B cell (primary cell): ENCODE data around the gene TMEM106C. TPM values are rescaled to one million over a fixed set of nuclear protein-coding genes. Genes with fewer than 3 reads are reported as not detected.

Source experiments
- ATAC-seq: fragments of 200-7000 bp; cut with Tn5 transposase; one replicate; pipeline ENCODE4 v1.10.0; 2021; ENCODE audit warnings: low read depth, mild to moderate bottlenecking, moderate number of reproducible peaks, moderate library complexity
- CTCF ChIA-PET: fragments of 350-600 bp; sonication (Branson Sonifier 250); formaldehyde crosslinking; loops from one replicate; lab custom pipeline; 2021; ENCODE audit warnings: antibody characterized with exemption, inconsistent platforms; lab: Charles Lee
- POLR2A ChIA-PET: fragments of 350-600 bp; sonication (Branson Sonifier 250); formaldehyde crosslinking; loops from one replicate; lab custom pipeline; 2021; ENCODE audit warnings: antibody characterized with exemption; lab: Charles Lee
- DNase-seq: peaks from one replicate; pipeline ENCODE4 v3.0.0; 2013
- H2AFZ ChIP-seq: 2 replicates; pipeline ENCODE4 v1.6.1; 2012; ENCODE audit warnings: mild to moderate bottlenecking, low read depth, low read length; ENCODE audit not compliant: insufficient read depth, poor library complexity, severe bottlenecking
- H3K27ac ChIP-seq, 2 donors: 1 replicate in 1 of 2; 2 replicates in 1 of 2; pipeline ENCODE4 v1.5.1; 2012 to 2013; ENCODE audit warnings: low read length in 2 of 2, mild to moderate bottlenecking in 2 of 2, moderate library complexity in 1 of 2
- H3K27me3 ChIP-seq, 4 experiments: fragments of 200-600 bp in 1 of 4; sonication (generic) in 1 of 4; replicated peaks in 1 of 4; 1 replicate in 2 of 4; 2 replicates in 2 of 4; pipeline versions ENCODE4 v1.6.1 to v1.7.0; 2013 to 2016; ENCODE audit warnings: low read length in 3 of 4, mild to moderate bottlenecking in 2 of 4, mixed read lengths in 1 of 4, moderate library complexity in 1 of 4; ENCODE audit not compliant: insufficient read depth in 4 of 4, control insufficient read depth in 3 of 4; ENCODE audit errors: control extremely low read depth in 1 of 4
- H3K36me3 ChIP-seq, 2 experiments: replicated peaks in 1 of 2; 1 replicate in 1 of 2; 2 replicates in 1 of 2; pipeline versions ENCODE4 v1.6.1 to v1.7.1; 2013; ENCODE audit warnings: low read length in 1 of 2; ENCODE audit not compliant: insufficient read depth in 2 of 2, control insufficient read depth in 1 of 2; ENCODE audit errors: control extremely low read depth in 1 of 2, extremely low read depth in 1 of 2
- H3K4me1 ChIP-seq, 2 donors: fragments of 200-600 bp in 1 of 2; sonication (generic) in 1 of 2; 1 replicate in 1 of 2; 2 replicates in 1 of 2; pipeline versions ENCODE4 v1.5.1 to v1.6.1; 2013 to 2017; ENCODE audit warnings: low read length in 2 of 2; ENCODE audit not compliant: control insufficient read depth in 2 of 2, insufficient read depth in 2 of 2
- H3K4me2 ChIP-seq: replicated peaks from 2 replicates; pipeline ENCODE3; 2012; ENCODE audit warnings: mild to moderate bottlenecking, low read depth, low read length; ENCODE audit not compliant: poor library complexity, severe bottlenecking
- H3K4me3 ChIP-seq, 5 experiments: fragments of 200-600 bp in 1 of 5; sonication (generic) in 1 of 5; 1 replicate in 3 of 5; 2 replicates in 2 of 5; pipeline versions ENCODE4 v1.5.1 to v1.7.0; 2011 to 2016; ENCODE audit warnings: low read length in 4 of 5, mild to moderate bottlenecking in 4 of 5, low read depth in 2 of 5, control low read depth in 1 of 5, moderate library complexity in 1 of 5; ENCODE audit not compliant: insufficient read depth in 1 of 5; ENCODE audit errors: control extremely low read depth in 1 of 5, extremely low read depth in 1 of 5
- H3K79me2 ChIP-seq: fragments of 200-600 bp; sonication (generic); one replicate; pipeline ENCODE4 v1.6.0; 2016; ENCODE audit warnings: low read length; ENCODE audit not compliant: control insufficient read depth, insufficient read depth
- H3K9ac ChIP-seq: fragments of 200-600 bp; sonication (generic); 2 replicates; pipeline ENCODE4 v1.6.1; 2017; ENCODE audit warnings: mild to moderate bottlenecking, low read length, moderate library complexity
- H3K9me3 ChIP-seq, 3 donors: one replicate each; pipeline versions ENCODE4 v1.6.1 to v1.7.1; 2013; ENCODE audit warnings: low read length in 2 of 3; ENCODE audit not compliant: control insufficient read depth in 2 of 3, insufficient read depth in 1 of 3; ENCODE audit errors: control extremely low read depth in 1 of 3
- H4K20me1 ChIP-seq: 2 replicates; pipeline ENCODE4 v1.6.0; 2012; ENCODE audit warnings: mild to moderate bottlenecking, low read length; ENCODE audit not compliant: insufficient read depth, control insufficient read depth, poor library complexity, severe bottlenecking
- H3K27ac Mint-ChIP-seq: one replicate; pipeline ENCODE4 v1.8.0; 2021; ENCODE audit warnings: mixed read lengths
- H3K27me3 Mint-ChIP-seq: one replicate; pipeline ENCODE4 v1.8.0; 2021; ENCODE audit warnings: mixed read lengths
- H3K4me1 Mint-ChIP-seq: one replicate; pipeline ENCODE4 v1.8.0; 2021; ENCODE audit warnings: mixed read lengths
- H3K4me3 Mint-ChIP-seq: one replicate; pipeline ENCODE4 v1.8.0; 2021; ENCODE audit warnings: mixed read lengths
- H3K9me3 Mint-ChIP-seq: one replicate; pipeline ENCODE4 v1.8.0; 2022; ENCODE audit warnings: mixed read lengths; ENCODE audit not compliant: insufficient read depth
- CTCF ChIP-seq: fragments of 200-600 bp; IDR thresholded peaks from one replicate; pipeline ENCODE4 v1.8.0; 2022; ENCODE audit warnings: antibody characterized with exemption, mild to moderate bottlenecking
- EZH2 ChIP-seq: IDR thresholded peaks from 2 replicates; pipeline ENCODE4 v1.6.1; 2012; ENCODE audit warnings: borderline replicate concordance, low read depth, mild to moderate bottlenecking, moderate library complexity, low read length; ENCODE audit not compliant: insufficient read depth, poor library complexity, severe bottlenecking
- WGBS: methylation state at CpG from one replicate; pipeline ENCODE4 v1.1.5; 2013; ENCODE audit warnings: missing lambda C conversion rate; ENCODE audit not compliant: insufficient coverage; 5-methylcytosine and 5-hydroxymethylcytosine counted together
- intact Hi-C: fragments of 100-400 bp; cut with micrococcal nuclease; formaldehyde crosslinking; loops from one replicate; pipeline ENCODE4 v1.10.0; 2022
- polyA plus RNA-seq: library from polyadenylated mRNA; depleted of rRNA; stranded (reverse); fragments of >200 nt; gene quantifications from 2 replicates; pipeline ENCODE4 v1.2.3, GENCODE V29; 2012
- total RNA-seq, 2 donors: library from RNA; stranded (reverse); fragments of 120-200 nt in 1 of 2; gene quantifications; 1 replicate in 1 of 2; 2 replicates in 1 of 2; pipeline versions ENCODE4 v1.2.3 to v1.2.4, GENCODE V29; 2013 to 2022

The TMEM106C gene
- total and polyA plus RNA-seq, 2 donors (not counting 1 experiment from before 2014, with no cell fraction given) = 37.5 to 44.2 TPM

- Histone ChIP-seq H3K9ac (no peak overlapping the region), H3K4me3 (no peak overlapping the region), H4K20me1 (no peaks in the 10 kb centered on the region), H3K79me2 (no peaks in the 10 kb centered on the region), H3K27me3 (peaks cover 0 to 12% (median 3%) of the 10 kb centered on the region in 4 experiments), H3K36me3 (no peaks in the 10 kb centered on the region), H3K27ac (no peak overlapping the region), H3K4me2 (no peak overlapping the region), H2AFZ (no peak overlapping the region), H3K4me1 (no peaks in the 10 kb centered on the region), H3K9me3 (no peaks in the 10 kb centered on the region)
- H3K27me3 Mint-ChIP-seq = peaks cover 46% of the 10 kb centered on the region
- WGBS = 96% methylated on average over 4 of the region's 5 CpGs
- ATAC-seq = no peak
- H3K27ac Mint-ChIP-seq = no peak overlapping the region
- H3K9me3 Mint-ChIP-seq = no peaks in the 10 kb centered on the region
- TF ChIP-seq EZH2 (no peak), CTCF (no peak)
- H3K4me3 Mint-ChIP-seq = no peak overlapping the region
- CTCF ChIA-PET = no interaction called here
- POLR2A ChIA-PET = no interaction called here
- intact Hi-C loops = no loop called here
- DNase-seq = no peak
- no peaks in the 10 kb centered on the region for H3K4me1 Mint-ChIP-seq
Observed at GRCh38 chr12:48017496-48017895, 54.1 kb downstream of the TMEM106C start.

DNA sequence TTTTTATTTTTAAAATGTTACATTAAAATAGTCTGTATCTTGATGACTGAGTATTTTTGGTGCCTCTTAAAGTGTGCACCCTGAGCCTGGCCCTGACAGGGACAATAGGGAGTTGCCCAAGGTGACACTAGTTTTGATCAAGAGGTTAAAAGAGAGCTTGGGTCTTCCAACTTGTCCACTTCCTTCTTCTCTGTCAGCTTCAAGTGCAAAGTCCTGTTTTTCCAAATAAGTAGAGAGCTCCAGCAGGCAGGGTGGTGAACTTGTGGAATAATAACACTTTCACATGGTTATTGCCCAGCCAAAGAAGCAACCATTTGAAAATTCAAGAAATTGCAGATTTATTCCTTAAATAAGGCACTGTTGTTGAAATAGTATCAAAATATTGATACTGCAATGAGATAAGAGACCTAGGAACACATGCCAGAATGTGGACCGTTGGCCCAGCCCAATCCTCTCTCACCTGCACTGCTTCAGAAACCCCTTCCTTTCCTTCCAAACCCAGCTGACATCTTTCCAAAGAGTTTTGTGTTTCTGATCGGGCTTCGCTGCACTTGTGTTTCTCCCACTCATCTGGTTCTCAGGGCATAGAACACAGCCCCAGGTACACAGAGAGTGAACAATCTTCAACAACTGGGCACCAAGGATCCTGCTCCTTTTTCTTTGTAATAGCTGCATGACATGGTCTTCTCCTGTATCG lies 54.7 kb downstream of the TMEM106C start:
- no peak for TF ChIP-seq EZH2
- TF ChIP-seq CTCF = no peak
- Histone ChIP-seq H4K20me1 (no peaks in the 10 kb centered on the region), H3K36me3 (no peaks in the 10 kb centered on the region), H2AFZ (no peak overlapping the region), H3K27ac (no peak overlapping the region), H3K4me1 (no peaks in the 10 kb centered on the region), H3K9me3 (no peaks in the 10 kb centered on the region), H3K9ac (no peak overlapping the region), H3K27me3 (peaks cover 0 to 12% (median 3%) of the 10 kb centered on the region in 4 experiments), H3K4me3 (no peak overlapping the region), H3K4me2 (no peak overlapping the region), H3K79me2 (no peaks in the 10 kb centered on the region)
- no peak overlapping the region for H3K4me3 Mint-ChIP-seq
- intact Hi-C loops = no loop called here
- CTCF ChIA-PET = no interaction called here
- POLR2A ChIA-PET = no interaction called here
- 88% methylated on average over 4 of the region's 4 CpGs for WGBS
- peaks cover 42% of the 10 kb centered on the region for H3K27me3 Mint-ChIP-seq
- no peaks in the 10 kb centered on the region for H3K4me1 Mint-ChIP-seq
- no peaks in the 10 kb centered on the region for H3K9me3 Mint-ChIP-seq
- DNase-seq (no peak), ATAC-seq (no peak)
- no peak overlapping the region for H3K27ac Mint-ChIP-seq
